Astrocyte of the cerebellum (primary cell): ENCODE measurements around the gene LEF1.

Experiments
- DNase-seq: peaks from one replicate; pipeline ENCODE4 v3.0.0-alpha.2; 2011; ENCODE audit warnings: low read depth
- H3K4me3 ChIP-seq: 2 replicates; pipeline ENCODE4 v1.5.1; 2011; ENCODE audit warnings: mild to moderate bottlenecking, low read depth, low read length, moderate library complexity
- in situ Hi-C: cut with HindIII; loops from 2 replicates; pipeline ENCODE4 v1.10.0; 2017; ENCODE audit warnings: low sequenced_read_pairs
- TF ChIP-seq, protein P1 (sequence below): IDR thresholded peaks from 2 replicates; pipeline ENCODE4 v1.5.1; 2012; ENCODE audit warnings: low read length, low read depth, moderate library complexity, mild to moderate bottlenecking; ENCODE audit errors: missing control alignments

Gene LEF1

DNA sequence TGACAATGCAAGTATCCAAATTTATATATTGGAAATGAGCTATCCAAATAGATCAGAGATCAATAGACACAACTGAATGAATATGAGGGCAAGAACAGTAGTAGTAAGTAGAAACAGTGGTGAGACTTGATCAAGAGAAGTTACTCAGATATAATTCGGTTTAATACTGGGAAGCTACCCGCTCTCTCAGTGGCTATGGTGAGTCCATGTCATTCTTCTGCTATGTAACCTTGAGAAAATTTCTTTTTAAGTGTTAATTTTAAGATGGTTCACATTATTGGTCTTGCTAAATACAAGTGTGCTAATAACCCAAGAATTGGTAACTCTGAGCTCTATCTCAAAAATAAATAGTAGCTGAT lies 53.6 kb downstream of the LEF1 start:
- no peak overlapping the region for H3K4me3 ChIP-seq
- no peak for DNase-seq
- TF ChIP-seq, protein P1, sequence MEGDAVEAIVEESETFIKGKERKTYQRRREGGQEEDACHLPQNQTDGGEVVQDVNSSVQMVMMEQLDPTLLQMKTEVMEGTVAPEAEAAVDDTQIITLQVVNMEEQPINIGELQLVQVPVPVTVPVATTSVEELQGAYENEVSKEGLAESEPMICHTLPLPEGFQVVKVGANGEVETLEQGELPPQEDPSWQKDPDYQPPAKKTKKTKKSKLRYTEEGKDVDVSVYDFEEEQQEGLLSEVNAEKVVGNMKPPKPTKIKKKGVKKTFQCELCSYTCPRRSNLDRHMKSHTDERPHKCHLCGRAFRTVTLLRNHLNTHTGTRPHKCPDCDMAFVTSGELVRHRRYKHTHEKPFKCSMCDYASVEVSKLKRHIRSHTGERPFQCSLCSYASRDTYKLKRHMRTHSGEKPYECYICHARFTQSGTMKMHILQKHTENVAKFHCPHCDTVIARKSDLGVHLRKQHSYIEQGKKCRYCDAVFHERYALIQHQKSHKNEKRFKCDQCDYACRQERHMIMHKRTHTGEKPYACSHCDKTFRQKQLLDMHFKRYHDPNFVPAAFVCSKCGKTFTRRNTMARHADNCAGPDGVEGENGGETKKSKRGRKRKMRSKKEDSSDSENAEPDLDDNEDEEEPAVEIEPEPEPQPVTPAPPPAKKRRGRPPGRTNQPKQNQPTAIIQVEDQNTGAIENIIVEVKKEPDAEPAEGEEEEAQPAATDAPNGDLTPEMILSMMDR = no peak
- in situ Hi-C loops = no loop called here

DNA sequence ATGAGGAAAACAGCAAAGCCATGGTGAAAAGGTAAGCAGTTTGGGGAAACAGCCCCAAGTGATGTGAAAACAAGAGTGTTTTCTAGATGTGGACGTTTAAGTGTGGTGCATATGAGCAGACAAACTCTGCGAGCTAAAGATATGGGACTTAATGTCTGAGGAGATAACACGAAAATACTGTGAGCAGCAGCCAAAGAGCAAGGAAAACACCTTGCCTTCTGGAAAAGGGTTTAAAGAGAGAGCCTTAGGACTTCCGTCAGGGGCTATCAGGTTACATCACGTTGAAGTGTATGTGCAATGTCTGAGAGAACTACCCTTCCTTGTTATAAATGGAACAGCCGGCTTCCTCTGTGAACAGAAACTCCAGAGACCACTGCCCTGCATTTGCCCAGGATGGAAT lies 54.2 kb downstream of the LEF1 start:
- TF ChIP-seq, protein P1 = no peak
- H3K4me3 ChIP-seq = no peak overlapping the region
- in situ Hi-C loops = no loop called here
- no peak for DNase-seq

DNA sequence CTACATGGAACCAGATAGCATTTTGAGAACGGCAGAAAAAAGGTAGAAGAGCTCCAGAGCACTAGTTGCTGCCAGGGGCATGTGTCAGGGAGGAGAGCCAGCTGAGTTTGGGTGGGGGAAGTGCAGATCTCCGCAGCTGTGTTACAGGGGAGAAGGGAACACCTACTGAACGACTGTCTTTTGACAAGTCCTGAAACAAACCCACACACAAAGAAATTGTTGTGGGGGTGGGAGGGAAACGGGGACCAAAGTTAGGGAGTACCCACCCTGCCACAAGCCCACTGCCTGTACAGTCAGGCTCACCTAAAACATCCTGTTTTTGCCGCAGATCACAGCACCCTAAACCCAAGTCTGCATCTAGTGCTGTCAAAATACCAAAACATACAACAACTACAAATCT lies 55.5 kb downstream of the LEF1 start:
- TF ChIP-seq, protein P1 = no peak
- no peak for DNase-seq
- no peak overlapping the region for H3K4me3 ChIP-seq
- in situ Hi-C loops = no loop called here

DNA sequence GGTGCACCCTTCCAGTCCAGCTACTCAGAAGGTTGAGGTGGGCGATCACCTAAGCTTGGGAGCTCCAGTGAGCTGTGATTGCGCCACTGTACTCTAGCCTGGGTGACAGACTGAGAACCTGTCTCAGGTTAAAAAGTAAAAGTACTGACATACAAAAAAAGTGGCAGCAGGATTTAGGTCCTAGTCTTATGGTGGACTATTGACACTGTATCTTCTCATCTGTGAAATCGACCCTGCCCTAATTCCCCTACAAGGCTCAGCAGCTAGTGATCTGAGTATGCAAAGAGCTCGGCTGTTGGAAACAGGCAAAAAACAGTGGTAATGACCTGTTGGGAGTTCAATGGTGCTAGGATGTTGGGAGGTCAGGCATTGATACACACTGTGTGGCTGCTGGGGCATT lies 57.0 kb downstream of the LEF1 start:
- TF ChIP-seq, protein P1 = no peak
- no peak for DNase-seq
- H3K4me3 ChIP-seq = no peak overlapping the region
- in situ Hi-C loops = no loop called here

DNA sequence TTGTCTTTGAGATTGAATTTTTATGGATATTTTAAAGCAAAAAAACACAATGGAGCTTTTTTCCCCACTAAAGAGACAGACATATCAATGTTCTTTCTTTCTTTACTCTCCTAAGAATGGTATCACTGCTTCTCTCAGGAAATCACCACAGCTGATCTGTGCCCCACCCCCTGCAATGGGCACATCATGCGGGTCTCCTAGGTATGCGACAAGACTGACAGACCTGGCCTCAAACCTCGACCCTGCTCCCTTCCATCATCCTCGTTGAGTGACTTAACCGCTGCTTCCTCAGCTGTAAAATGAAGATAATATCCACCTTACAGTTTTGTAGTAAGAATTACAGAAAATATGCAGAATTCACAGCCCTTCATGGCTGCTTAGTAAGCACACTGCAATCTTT lies 58.3 kb downstream of the LEF1 start:
- no peak for DNase-seq
- TF ChIP-seq, protein P1 = no peak
- in situ Hi-C loops = no loop called here
- no peak overlapping the region for H3K4me3 ChIP-seq

DNA sequence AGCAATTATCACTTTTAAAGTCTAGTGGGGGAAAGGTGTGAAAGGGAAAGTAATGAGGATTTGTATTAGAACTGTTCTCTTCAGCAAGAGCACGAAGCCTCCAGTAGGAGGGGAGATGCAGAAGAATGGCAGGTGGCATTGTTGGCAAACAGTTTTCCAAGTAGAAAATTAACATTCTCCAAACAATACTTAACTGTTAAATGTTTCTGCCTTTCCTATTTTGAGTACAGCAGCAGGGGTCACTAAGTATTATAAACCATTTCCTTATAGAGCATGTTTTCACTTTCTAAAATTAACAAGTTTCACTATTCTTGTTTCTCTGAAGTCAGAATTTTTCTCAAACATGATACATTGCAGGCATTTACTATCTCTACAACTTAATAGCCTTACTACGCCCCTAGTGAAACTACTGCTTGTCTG lies 58.7 kb downstream of the LEF1 start:
- DNase-seq = no peak
- no peak overlapping the region for H3K4me3 ChIP-seq
- in situ Hi-C loops = no loop called here
- TF ChIP-seq, protein P1 = no peak

DNA sequence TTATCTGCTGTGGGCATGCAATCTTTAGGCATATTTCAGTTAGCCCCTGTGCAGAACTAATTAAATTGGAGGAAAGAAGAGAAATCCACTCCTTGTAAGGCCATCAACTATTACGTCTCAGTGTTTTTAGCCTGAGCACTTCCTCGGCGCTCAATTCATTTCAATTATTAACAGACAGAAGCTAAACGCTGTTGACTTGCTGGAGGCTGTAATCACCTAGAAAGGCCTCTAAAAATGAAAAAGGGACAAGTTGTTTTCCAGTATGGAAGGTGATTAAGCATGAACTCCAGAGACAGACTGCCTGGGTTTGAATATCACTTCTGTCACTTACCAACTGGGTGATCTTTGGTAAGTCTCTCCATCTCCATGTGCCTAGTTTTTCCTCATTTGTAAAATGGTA lies 59.6 kb downstream of the LEF1 start:
- in situ Hi-C loops = no loop called here
- no peak overlapping the region for H3K4me3 ChIP-seq
- no peak for DNase-seq
- TF ChIP-seq, protein P1 = no peak
